ENCODE measurements around the gene TAS1R2. TPM values are rescaled to one million over a fixed set of nuclear protein-coding genes. Genes with fewer than 3 reads are reported as not detected.

Gene TAS1R2
- polyA plus RNA-seq, 4 donors, result not detected

DNA sequence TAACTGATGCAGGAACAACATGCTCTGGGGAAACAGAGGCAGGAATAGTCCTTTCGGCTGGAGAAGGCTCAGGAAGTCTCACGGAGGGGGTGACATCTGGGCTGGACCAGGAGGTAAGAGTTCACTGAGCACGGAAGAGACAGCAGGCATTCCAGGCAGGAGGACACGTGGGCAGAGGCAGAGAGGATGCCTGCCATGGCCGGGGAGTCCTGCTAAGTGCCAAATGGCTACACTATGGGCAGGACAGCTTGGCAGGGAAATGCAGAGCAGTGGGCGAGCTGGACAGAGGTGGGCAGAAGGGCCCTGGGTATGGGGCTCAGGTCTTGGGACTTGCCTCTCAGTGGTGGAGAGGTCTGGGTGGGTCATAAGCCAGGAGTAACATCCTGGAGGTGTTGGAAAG, 25.3 kb upstream of the TAS1R2 start:
- DNase-seq (ENCODE audit: low read depth in 4 of 4, low spot score in 3 of 4), result no peak

- DNase-seq (ENCODE audit: low read depth in 4 of 4, low spot score in 3 of 4), result no peak
Observed at GRCh38 chr1:18884419-18884717, 24.9 kb upstream of the TAS1R2 start.

- peak in 1 of 4 donors; percentile 49 for DNase-seq (ENCODE audit: low read depth in 4 of 4, low spot score in 3 of 4)
Observed at GRCh38 chr1:18883636-18884418, 24.4 kb upstream of the TAS1R2 start.

- no peak for DNase-seq (ENCODE audit: low read depth in 4 of 4, low spot score in 3 of 4)
Observed at GRCh38 chr1:18883079-18883478, 23.6 kb upstream of the TAS1R2 start.

DNA sequence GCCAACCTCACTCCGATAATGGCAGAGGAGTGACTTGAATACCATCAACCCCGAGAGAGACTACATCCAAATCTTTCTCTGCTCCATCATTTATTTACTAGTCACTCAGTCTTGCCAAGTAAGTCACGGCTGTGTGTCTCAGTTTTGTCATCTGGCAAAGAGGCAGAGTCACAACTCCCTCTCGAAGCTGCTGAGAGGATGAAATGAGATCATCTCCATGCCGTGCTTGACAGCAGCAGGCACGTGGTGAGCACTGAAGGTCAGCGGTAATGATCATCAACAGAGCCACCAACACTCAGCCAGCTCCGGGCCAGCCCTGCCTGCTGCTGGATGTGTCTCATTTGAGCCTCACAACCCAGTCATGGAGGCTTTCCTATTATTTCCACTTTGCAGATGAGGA, 23.0 kb upstream of the TAS1R2 start:
- DNase-seq (ENCODE audit: low read depth in 4 of 4, low spot score in 3 of 4), result no peak

- DNase-seq (ENCODE audit: low read depth in 4 of 4, low spot score in 3 of 4), result no peak
Observed at GRCh38 chr1:18881642-18882431, 22.4 kb upstream of the TAS1R2 start.

GRCh38 chr1:18881164-18881563, 21.7 kb upstream of the TAS1R2 start:
- no peak for DNase-seq (ENCODE audit: low read depth in 4 of 4, low spot score in 3 of 4)

- DNase-seq (ENCODE audit: low read depth in 4 of 4, low spot score in 3 of 4), result no peak
Observed at GRCh38 chr1:18880585-18880984, 21.1 kb upstream of the TAS1R2 start.

GRCh38 chr1:18879791-18880309, 20.4 kb upstream of the TAS1R2 start:
- peak in 1 of 4 donors; percentile 61 for DNase-seq (ENCODE audit: low read depth in 4 of 4, low spot score in 3 of 4)

- DNase-seq (ENCODE audit: low read depth in 4 of 4, low spot score in 3 of 4), result no peak
Observed at GRCh38 chr1:18879215-18879790, 19.8 kb upstream of the TAS1R2 start.

DNA sequence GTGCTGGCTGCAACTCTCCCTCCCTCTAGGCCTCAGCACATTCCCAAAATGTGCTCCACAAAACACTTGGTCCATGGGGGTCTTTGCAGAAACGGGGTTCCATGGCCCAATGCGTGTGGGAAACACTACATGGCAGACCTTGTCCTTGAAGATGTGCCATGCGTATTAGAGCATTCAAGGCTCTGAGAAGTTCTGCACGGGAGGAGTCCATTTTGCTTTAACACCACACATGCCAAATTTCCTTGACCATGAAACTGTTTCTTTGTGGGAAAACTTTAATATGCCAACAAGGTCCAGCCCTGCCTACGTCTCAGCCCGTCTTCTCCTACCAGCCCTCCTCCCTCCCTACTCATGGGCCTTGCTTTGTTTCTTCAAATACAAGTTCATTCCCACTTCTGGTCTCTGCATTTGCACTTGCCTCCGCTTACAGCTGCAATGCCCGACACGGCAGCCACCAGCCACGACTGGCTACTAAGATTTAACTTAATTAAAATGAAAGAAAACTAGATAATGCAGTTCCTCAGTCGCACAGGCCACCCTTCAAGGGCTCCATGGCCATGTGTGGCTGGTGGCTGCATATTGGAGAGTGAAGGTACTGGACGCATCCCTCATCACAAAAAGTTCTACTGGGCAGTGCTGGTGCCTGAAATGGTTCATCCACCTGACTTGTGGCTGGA, 19.2 kb upstream of the TAS1R2 start:
- no peak for DNase-seq (ENCODE audit: low read depth in 4 of 4, low spot score in 3 of 4)

GRCh38 chr1:18877282-18877681, 17.8 kb upstream of the TAS1R2 start:
- no peak for DNase-seq (ENCODE audit: low read depth in 4 of 4, low spot score in 3 of 4)

- DNase-seq (ENCODE audit: low read depth in 4 of 4, low spot score in 3 of 4), result no peak
Observed at GRCh38 chr1:18876210-18876609, 16.8 kb upstream of the TAS1R2 start.

DNA sequence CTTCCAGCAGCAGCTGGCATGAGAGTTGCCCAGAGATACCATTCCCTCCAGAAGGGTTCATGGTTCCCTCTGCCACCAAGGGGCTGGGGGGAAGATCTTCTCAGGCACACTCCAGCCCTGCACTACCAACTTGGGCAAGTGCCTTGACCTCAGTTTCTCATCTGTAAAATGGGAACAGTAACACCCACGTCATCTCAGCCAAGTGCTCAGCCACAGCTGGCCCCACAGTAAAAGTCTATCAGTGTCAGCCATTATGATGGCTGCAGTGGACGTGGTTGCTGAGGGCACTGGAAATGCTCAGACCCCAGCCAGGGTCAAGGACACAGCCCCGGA, 16.3 kb upstream of the TAS1R2 start:
- no peak for DNase-seq (ENCODE audit: low read depth in 4 of 4, low spot score in 3 of 4)

- DNase-seq (ENCODE audit: low read depth in 4 of 4, low spot score in 3 of 4), result peak; percentile 60 to 78 (median 72)
Observed at GRCh38 chr1:18875107-18875795, 15.8 kb upstream of the TAS1R2 start.

DNA sequence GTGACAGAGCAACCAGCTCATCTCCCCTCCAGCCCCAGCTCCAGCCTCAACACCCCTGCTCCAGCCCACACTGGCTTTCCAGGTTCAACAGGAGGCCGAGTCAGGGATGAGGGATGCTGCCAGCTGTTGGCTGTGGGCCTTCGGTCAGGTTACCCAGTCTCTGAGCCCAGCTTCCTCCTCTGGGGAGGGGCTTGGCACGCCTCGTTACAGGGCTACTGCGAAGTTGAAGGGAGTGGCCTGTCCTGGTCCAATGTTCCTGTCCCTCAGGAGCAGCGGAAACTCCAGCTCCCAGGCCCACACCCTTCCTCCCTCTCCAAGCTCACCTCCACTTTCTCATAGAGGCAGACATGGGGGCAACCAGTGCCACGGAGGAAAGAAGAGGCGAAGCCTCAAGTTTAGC, 15.1 kb upstream of the TAS1R2 start:
- DNase-seq (ENCODE audit: low read depth in 4 of 4, low spot score in 3 of 4), result no peak

- DNase-seq (ENCODE audit: low read depth in 4 of 4, low spot score in 3 of 4), result no peak
Observed at GRCh38 chr1:18874036-18874435, 14.6 kb upstream of the TAS1R2 start.

DNA sequence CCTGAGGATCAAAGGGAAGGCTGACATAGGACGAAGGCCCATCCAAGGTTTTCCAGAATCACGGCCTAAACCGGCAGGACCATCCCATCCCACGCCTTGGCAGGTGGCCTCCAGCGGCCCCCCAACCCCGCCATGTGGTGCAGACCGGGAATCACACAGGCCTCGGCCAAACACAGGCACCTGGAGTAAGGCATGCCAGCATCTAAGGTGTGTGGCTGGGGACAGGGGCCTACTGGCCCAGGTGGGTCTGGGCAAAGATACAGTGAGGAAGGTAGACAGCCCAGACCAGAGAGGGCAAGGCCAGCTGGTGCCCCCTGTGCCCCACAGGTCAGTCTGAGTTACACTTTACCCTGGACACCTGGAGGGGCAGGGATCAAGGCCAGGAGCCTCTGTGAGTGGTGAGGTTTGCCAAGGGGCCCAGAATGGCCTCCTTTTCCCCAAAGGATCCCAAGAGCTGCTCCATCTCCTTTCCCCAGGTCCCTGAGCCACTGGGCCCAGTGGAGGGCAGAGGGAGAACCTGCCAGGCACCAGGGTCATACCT, 12.7 kb upstream of the TAS1R2 start:
- no peak for DNase-seq (ENCODE audit: low read depth in 4 of 4, low spot score in 3 of 4)

DNA sequence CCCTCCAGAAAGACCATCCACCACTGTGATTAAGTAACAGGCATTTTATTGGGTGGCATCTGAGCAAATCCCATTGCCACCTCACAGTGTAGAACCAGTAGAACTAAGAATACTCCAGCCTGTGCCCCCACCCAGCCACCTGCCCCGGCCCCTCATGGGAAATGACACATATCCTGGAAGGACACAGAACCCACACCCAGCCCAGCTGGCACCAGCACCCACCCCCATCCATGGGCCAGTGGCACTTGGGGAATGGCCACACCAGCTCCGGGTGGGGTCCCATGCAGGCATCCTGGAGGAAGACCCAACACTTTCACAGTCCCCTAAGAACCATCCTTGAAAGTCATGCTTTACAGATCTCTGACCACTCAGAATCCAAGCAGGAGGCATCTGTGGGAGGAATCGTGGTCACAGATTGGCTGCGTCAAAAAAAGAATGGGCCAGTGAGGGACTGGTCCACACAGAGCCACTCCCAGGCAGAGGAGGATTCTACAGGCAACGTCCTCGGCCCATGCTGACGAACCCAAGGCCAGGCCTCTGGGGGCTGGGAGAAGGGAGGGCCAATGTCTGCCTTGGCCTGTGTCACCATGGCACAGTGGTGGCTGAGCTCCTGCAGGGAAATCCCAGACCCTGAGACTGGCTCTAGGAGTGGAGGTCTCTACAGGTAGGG, 12.1 kb upstream of the TAS1R2 start:
- no peak for DNase-seq (ENCODE audit: low read depth in 4 of 4, low spot score in 3 of 4)

DNA sequence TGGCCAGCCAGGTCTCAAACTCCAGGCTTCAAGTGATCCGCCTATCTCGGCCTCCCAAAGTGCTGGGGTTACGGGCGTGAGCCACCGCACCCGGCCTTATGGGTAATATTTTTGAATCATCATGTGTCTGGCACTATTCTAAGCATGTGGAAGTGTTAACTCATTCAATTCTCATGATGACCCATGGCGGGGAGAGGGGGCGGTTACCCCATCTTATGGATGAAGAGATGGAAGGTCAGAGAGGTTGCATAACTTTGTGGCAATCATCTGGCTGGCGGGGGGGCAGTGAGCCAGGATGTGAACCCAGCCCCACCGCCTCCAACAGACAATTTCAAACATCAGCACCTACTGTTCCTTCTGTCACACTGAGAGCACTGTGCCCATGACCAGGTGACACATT, 11.5 kb upstream of the TAS1R2 start:
- DNase-seq (ENCODE audit: low read depth in 4 of 4, low spot score in 3 of 4), result no peak
